ENCODE data around the gene PIK3C2G. TPM values are rescaled to one million over a fixed set of nuclear protein-coding genes. Genes with fewer than 3 reads are reported as not detected.

PIK3C2G gene
- total RNA-seq, 2 experiments from 2014 or later, result not detected

- DNase-seq (no peak), ATAC-seq (no peak)
- Mint-ChIP-seq H3K27ac (no peak overlapping the region), H3K4me3 (no peak overlapping the region), H3K4me1 (ENCODE audit: low read depth) (no peaks in the 10 kb centered on the region), H3K36me3 (ENCODE audit: low read depth) (no peaks in the 10 kb centered on the region), H3K27me3 (ENCODE audit: low read depth) (no peaks in the 10 kb centered on the region), H3K9me3 (ENCODE audit: insufficient read depth) (peaks cover 10% of the 10 kb centered on the region)
- ChIA-PET CTCF (no interaction called here), POLR2A (no interaction called here)
These were observed 301.2 kb downstream of the PIK3C2G start for GRCh38 chr12:18562531-18562930.

GRCh38 chr12:18564306-18564705 is 303.0 kb downstream of the PIK3C2G start:
- Mint-ChIP-seq H3K36me3 (ENCODE audit: low read depth) (no peaks in the 10 kb centered on the region), H3K4me1 (ENCODE audit: low read depth) (no peaks in the 10 kb centered on the region), H3K27me3 (ENCODE audit: low read depth) (no peaks in the 10 kb centered on the region), H3K9me3 (ENCODE audit: insufficient read depth) (peaks cover 6% of the 10 kb centered on the region), H3K4me3 (no peak overlapping the region), H3K27ac (no peak overlapping the region)
- DNase-seq (no peak), ATAC-seq (no peak)
- CTCF ChIA-PET, result no interaction called here
- POLR2A ChIA-PET, result no interaction called here

DNA sequence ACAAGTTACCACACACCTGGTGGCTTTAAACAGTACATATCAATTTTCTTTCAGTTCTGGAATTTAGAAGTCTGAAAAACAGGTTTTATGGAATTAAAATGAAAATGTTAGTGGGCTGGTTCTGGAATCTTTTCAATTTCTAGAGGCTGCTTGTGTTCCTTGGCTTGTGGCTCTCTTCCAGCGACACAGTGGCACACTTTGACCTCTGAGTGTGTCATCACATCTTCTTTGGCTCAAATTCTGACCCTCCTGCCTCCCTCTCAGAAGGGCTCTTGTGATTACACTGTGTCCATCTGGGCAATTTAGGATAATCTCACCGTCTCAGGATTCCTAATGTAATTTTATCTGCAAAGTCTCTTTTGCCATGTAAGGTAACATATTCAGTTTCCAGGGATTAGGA is 306.5 kb downstream of the PIK3C2G start:
- no peaks in the 10 kb centered on the region for H3K27me3 Mint-ChIP-seq (ENCODE audit: low read depth)
- H3K9me3 Mint-ChIP-seq (ENCODE audit: insufficient read depth), result peaks cover 10% of the 10 kb centered on the region
- H3K27ac Mint-ChIP-seq, result no peak overlapping the region
- ChIA-PET POLR2A (no interaction called here), CTCF (no interaction called here)
- no peak overlapping the region for H3K4me3 Mint-ChIP-seq
- DNase-seq (no peak), ATAC-seq (no peak)
- no peaks in the 10 kb centered on the region for H3K4me1 Mint-ChIP-seq (ENCODE audit: low read depth)
- no peaks in the 10 kb centered on the region for H3K36me3 Mint-ChIP-seq (ENCODE audit: low read depth)

DNA sequence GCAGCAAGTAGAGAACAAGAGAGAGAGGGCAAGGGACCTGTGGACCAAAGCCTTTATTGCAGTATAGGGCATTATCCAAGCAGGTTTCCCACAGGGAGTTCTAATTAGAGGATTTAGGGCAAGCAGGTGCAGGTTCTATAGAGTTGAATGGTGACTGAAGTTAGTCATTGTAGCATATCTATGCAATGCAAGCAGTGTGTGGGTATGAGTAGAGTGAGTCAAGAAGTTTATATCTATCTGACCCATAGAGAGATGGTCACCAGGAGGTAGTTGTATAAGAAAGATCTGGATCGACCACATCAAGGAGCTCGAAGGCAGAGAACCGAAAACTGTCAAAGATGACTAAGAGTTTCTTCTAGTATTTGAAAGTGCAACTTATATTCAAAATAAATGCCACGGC is 309.2 kb downstream of the PIK3C2G start:
- H3K36me3 Mint-ChIP-seq (ENCODE audit: low read depth), result no peaks in the 10 kb centered on the region
- ATAC-seq (no peak), DNase-seq (no peak)
- CTCF ChIA-PET, result no interaction called here
- peaks cover 10% of the 10 kb centered on the region for H3K9me3 Mint-ChIP-seq (ENCODE audit: insufficient read depth)
- no peak overlapping the region for H3K4me3 Mint-ChIP-seq
- POLR2A ChIA-PET, result no interaction called here
- no peak overlapping the region for H3K27ac Mint-ChIP-seq
- no peaks in the 10 kb centered on the region for H3K27me3 Mint-ChIP-seq (ENCODE audit: low read depth)
- no peaks in the 10 kb centered on the region for H3K4me1 Mint-ChIP-seq (ENCODE audit: low read depth)

DNA sequence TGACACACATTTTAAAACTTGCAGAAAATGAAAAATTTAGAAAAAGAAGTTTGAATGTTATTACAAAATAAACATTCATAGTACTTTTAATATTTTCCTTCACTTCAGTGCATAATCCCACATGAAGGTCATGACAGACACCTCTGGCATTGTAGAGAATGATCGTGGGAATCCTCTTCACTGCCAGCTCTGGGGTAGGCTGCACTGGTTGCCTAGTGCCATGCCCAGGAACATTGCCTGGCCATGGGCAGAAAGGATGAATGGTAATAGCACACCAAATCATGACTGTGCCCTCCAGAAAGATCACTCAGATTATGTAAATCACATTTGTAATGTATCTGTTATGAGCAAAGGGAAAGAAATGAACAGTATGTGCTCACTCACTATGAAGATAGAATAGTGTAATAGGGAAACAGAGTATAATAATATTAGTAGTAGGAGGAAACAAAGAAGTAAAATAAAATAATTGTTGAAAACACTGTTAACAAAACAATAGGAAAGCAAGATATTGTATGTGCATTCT is 314.8 kb downstream of the PIK3C2G start:
- H3K27ac Mint-ChIP-seq, result no peak overlapping the region
- ChIA-PET CTCF (no interaction called here), POLR2A (no interaction called here)
- no peaks in the 10 kb centered on the region for H3K36me3 Mint-ChIP-seq (ENCODE audit: low read depth)
- ATAC-seq, result no peak
- no peaks in the 10 kb centered on the region for H3K27me3 Mint-ChIP-seq (ENCODE audit: low read depth)
- DNase-seq, result no peak
- H3K4me1 Mint-ChIP-seq (ENCODE audit: low read depth), result no peaks in the 10 kb centered on the region
- no peak overlapping the region for H3K4me3 Mint-ChIP-seq
- peaks cover 4% of the 10 kb centered on the region for H3K9me3 Mint-ChIP-seq (ENCODE audit: insufficient read depth)

GRCh38 chr12:18576648-18577047 is 315.3 kb downstream of the PIK3C2G start:
- POLR2A ChIA-PET, result no interaction called here
- no peaks in the 10 kb centered on the region for H3K36me3 Mint-ChIP-seq (ENCODE audit: low read depth)
- DNase-seq (no peak), ATAC-seq (no peak)
- no peaks in the 10 kb centered on the region for H3K4me1 Mint-ChIP-seq (ENCODE audit: low read depth)
- no peak overlapping the region for H3K4me3 Mint-ChIP-seq
- CTCF ChIA-PET, result no interaction called here
- H3K27me3 Mint-ChIP-seq (ENCODE audit: low read depth), result no peaks in the 10 kb centered on the region
- H3K27ac Mint-ChIP-seq, result no peak overlapping the region
- H3K9me3 Mint-ChIP-seq (ENCODE audit: insufficient read depth), result peaks cover 4% of the 10 kb centered on the region

- Mint-ChIP-seq H3K9me3 (ENCODE audit: insufficient read depth) (peaks cover 8% of the 10 kb centered on the region), H3K27ac (no peak overlapping the region), H3K36me3 (ENCODE audit: low read depth) (no peaks in the 10 kb centered on the region), H3K27me3 (ENCODE audit: low read depth) (no peaks in the 10 kb centered on the region), H3K4me3 (no peak overlapping the region), H3K4me1 (ENCODE audit: low read depth) (no peaks in the 10 kb centered on the region)
- ATAC-seq, result no peak
- DNase-seq, result no peak
- POLR2A ChIA-PET, result no interaction called here
- CTCF ChIA-PET, result no interaction called here
These were observed 316.9 kb downstream of the PIK3C2G start for GRCh38 chr12:18578191-18578590.

DNA sequence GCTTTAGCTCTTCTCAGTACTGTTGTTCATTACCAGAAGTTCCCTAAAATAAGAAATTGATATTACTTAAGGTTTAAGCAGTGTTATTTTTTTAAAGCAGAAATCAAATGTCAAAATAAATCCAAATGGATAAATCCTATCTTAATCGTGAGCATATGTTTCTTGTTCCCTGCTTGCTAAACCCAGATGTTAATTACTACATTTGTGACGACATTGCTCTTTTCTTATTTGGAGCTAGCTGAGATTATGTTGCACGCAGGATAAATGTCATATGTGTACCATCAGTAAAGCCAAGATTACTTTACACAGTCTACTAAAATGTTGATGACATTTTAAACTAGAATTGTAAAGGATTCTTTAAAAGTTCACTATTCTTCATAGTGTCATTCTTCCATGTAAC is 319.0 kb downstream of the PIK3C2G start:
- DNase-seq (no peak), ATAC-seq (no peak)
- no peak overlapping the region for H3K27ac Mint-ChIP-seq
- H3K4me1 Mint-ChIP-seq (ENCODE audit: low read depth), result no peaks in the 10 kb centered on the region
- no peaks in the 10 kb centered on the region for H3K36me3 Mint-ChIP-seq (ENCODE audit: low read depth)
- H3K27me3 Mint-ChIP-seq (ENCODE audit: low read depth), result no peaks in the 10 kb centered on the region
- POLR2A ChIA-PET, result no interaction called here
- CTCF ChIA-PET, result no interaction called here
- H3K4me3 Mint-ChIP-seq, result no peak overlapping the region
- peaks cover 13% of the 10 kb centered on the region for H3K9me3 Mint-ChIP-seq (ENCODE audit: insufficient read depth)

GRCh38 chr12:18580706-18581105 is 319.4 kb downstream of the PIK3C2G start:
- no peak overlapping the region for H3K4me3 Mint-ChIP-seq
- H3K36me3 Mint-ChIP-seq (ENCODE audit: low read depth), result no peaks in the 10 kb centered on the region
- peaks cover 13% of the 10 kb centered on the region for H3K9me3 Mint-ChIP-seq (ENCODE audit: insufficient read depth)
- no peak overlapping the region for H3K27ac Mint-ChIP-seq
- H3K27me3 Mint-ChIP-seq (ENCODE audit: low read depth), result no peaks in the 10 kb centered on the region
- ATAC-seq (no peak), DNase-seq (no peak)
- H3K4me1 Mint-ChIP-seq (ENCODE audit: low read depth), result no peaks in the 10 kb centered on the region
- POLR2A ChIA-PET, result no interaction called here
- CTCF ChIA-PET, result no interaction called here

DNA sequence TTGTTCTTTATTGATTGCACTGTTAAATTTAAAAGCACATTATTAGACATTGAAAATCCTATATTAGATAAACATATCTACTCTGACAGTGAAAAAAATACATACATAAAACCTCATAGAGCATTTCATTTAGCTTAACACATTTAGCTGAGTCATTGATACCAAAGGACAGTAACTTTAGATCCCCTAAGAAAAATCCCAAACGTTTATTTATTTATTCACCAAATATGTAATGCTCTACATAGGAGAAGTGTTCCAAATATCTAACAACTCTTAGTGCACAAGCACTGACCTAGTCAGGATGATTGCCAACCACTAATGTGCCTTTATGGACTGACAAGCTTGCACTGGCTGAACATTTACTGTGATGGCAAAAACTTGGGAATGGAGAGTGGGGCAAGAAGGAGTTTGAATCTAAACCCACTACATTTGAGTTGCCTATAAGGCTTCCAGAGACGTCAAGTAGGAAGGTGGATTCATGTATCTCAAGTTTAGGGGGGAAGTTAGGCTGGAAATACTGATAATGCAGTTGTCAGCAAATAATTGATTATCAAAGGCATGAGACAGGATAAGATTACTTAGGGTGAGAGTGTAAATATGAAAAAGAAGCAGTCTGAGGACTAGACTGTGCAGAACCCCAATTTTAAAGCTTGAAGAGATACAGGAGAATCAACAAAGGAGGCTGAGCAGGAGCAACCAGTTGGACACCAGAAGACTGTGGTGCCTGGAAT is 320.1 kb downstream of the PIK3C2G start:
- ChIA-PET CTCF (no interaction called here), POLR2A (no interaction called here)
- H3K27me3 Mint-ChIP-seq (ENCODE audit: low read depth), result no peaks in the 10 kb centered on the region
- H3K4me1 Mint-ChIP-seq (ENCODE audit: low read depth), result no peaks in the 10 kb centered on the region
- no peak for ATAC-seq
- no peak overlapping the region for H3K27ac Mint-ChIP-seq
- DNase-seq, result no peak
- H3K4me3 Mint-ChIP-seq, result no peak overlapping the region
- H3K36me3 Mint-ChIP-seq (ENCODE audit: low read depth), result no peaks in the 10 kb centered on the region
- H3K9me3 Mint-ChIP-seq (ENCODE audit: insufficient read depth), result peaks cover 13% of the 10 kb centered on the region

DNA sequence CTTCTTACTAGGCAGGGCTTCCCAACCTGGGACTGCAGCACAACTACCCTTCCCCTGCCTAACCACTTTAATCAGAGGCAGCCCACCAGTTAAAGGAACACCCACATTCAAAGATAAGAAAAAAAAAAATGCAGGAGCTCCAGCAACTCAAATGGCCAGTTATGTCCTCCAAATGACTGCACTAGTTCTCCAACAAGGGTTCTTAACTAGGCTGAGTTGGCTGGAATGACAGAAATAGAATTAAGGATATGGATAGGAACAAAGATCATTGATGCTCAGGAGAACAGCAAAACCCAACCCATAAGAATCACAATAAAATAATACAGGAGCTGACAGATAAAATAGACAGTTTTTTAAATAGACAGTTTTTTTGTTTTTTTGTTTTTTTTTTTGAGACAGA is 322.3 kb downstream of the PIK3C2G start:
- Mint-ChIP-seq H3K27ac (no peak overlapping the region), H3K36me3 (ENCODE audit: low read depth) (no peaks in the 10 kb centered on the region)

DNA sequence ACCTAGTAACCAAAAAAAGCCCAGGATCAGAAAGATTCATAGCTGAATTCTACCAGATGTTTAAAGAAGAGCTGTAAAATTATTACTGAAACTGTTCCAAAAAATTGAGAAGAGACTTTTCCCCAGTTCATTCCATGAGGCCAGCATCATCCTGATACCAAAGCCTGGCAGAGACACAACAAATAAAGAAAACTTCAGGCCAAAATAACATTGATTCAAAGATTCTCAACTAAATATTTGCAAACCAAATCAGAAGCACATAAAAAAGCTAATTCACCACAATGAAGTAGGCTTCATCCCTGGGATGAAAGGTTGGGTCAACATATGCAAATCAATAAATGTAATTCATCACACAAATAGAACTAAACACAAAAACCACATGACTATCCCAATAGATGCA is 325.3 kb downstream of the PIK3C2G start:
- DNase-seq, result no peak
- Mint-ChIP-seq H3K4me1 (ENCODE audit: low read depth) (no peaks in the 10 kb centered on the region), H3K4me3 (no peak overlapping the region), H3K27me3 (ENCODE audit: low read depth) (no peaks in the 10 kb centered on the region), H3K27ac (no peak overlapping the region), H3K36me3 (ENCODE audit: low read depth) (no peaks in the 10 kb centered on the region), H3K9me3 (ENCODE audit: insufficient read depth) (peaks cover 15% of the 10 kb centered on the region)
- ChIA-PET CTCF (no interaction called here), POLR2A (no interaction called here)
- ATAC-seq, result no peak

More for the DNA sequence above, 322.3 kb downstream of the PIK3C2G start:
- no peak for ATAC-seq
- Mint-ChIP-seq H3K9me3 (ENCODE audit: insufficient read depth) (peaks cover 18% of the 10 kb centered on the region), H3K27me3 (ENCODE audit: low read depth) (no peaks in the 10 kb centered on the region), H3K4me1 (ENCODE audit: low read depth) (no peaks in the 10 kb centered on the region), H3K4me3 (no peak overlapping the region)
- ChIA-PET POLR2A (no interaction called here), CTCF (no interaction called here)
- DNase-seq, result no peak

GRCh38 chr12:18589316-18589715 is 328.0 kb downstream of the PIK3C2G start:
- Mint-ChIP-seq H3K27ac (no peak overlapping the region), H3K9me3 (ENCODE audit: insufficient read depth) (peaks cover 9% of the 10 kb centered on the region), H3K27me3 (ENCODE audit: low read depth) (no peaks in the 10 kb centered on the region), H3K4me3 (no peak overlapping the region), H3K36me3 (ENCODE audit: low read depth) (no peaks in the 10 kb centered on the region), H3K4me1 (ENCODE audit: low read depth) (no peaks in the 10 kb centered on the region)
- DNase-seq (no peak), ATAC-seq (no peak)
- ChIA-PET POLR2A (no interaction called here), CTCF (no interaction called here)

All from activated CD8-positive, alpha-beta T cell treated with anti-CD3 and anti-CD28 coated beads, Interleukin-2, amount 10 ng/mL, durations not matched to agents 7 days and 5 days (primary cell).